Panc1 (cell line): ENCODE measurements around the gene ZNF23. TPM values are rescaled to one million over a fixed set of nuclear protein-coding genes. Genes with fewer than 3 reads are reported as not detected.

Experiments
- ATAC-seq: fragments of 200-7000 bp; cut with Tn5 transposase; 2 replicates; pipeline ENCODE4 v1.9.1; 2020; ENCODE audit warnings: mild to moderate bottlenecking, moderate library complexity
- BruUV-seq: library from RNA; stranded (reverse); fragments of 400-500 nt; replicated peaks from 2 replicates; lab custom pipeline; 2021; lab: Mats Ljungman, UMichigan
- CTCF ChIA-PET: fragments of 300-600 bp; sonication (Branson Sonifier 250); formaldehyde crosslinking; loops from one replicate; lab custom pipeline; 2022; ENCODE audit warnings: antibody characterized with exemption; lab: Charles Lee
- POLR2A ChIA-PET: fragments of 300-600 bp; sonication (Branson Sonifier 250); formaldehyde crosslinking; loops from one replicate; lab custom pipeline; 2022; ENCODE audit warnings: antibody characterized with exemption; lab: Charles Lee
- DNase-seq: peaks from one replicate; pipeline ENCODE4 v3.0.0-alpha.2; 2010; ENCODE audit warnings: low read depth, low spot score
- H3K27ac ChIP-seq: 2 replicates; pipeline ENCODE4 v1.5.1; 2011; ENCODE audit warnings: mild to moderate bottlenecking, low read length, inconsistent platforms
- H3K27me3 ChIP-seq: fragments of 200-500 bp; sonication (Bioruptor generic); 2 replicates; pipeline ENCODE4 v1.6.0; 2014; ENCODE audit warnings: low read length, inconsistent platforms; ENCODE audit not compliant: control insufficient read depth, insufficient read depth
- H3K36me3 ChIP-seq: fragments of 200-500 bp; sonication (Bioruptor generic); 2 replicates; pipeline ENCODE4 v1.5.1; 2014; ENCODE audit warnings: inconsistent platforms, mild to moderate bottlenecking, low read length, moderate library complexity; ENCODE audit not compliant: control insufficient read depth, insufficient read depth
- H3K4me1 ChIP-seq: 2 replicates; pipeline ENCODE4 v1.5.1; 2011; ENCODE audit warnings: inconsistent platforms, mild to moderate bottlenecking, low read length, moderate library complexity; ENCODE audit not compliant: control insufficient read depth, insufficient read depth
- H3K4me3 ChIP-seq, 2 experiments: 2 replicates each; pipeline ENCODE4 v1.5.1; 2011 to 2012; ENCODE audit warnings: low read depth in 2 of 2, low read length in 2 of 2, mild to moderate bottlenecking in 2 of 2, inconsistent platforms in 1 of 2, moderate library complexity in 1 of 2
- H3K9me3 ChIP-seq: fragments of 200-500 bp; sonication (Bioruptor generic); 2 replicates; pipeline ENCODE4 v1.5.1; 2014; ENCODE audit warnings: low read depth, mild to moderate bottlenecking, inconsistent platforms, low read length, moderate library complexity; ENCODE audit not compliant: control insufficient read depth, insufficient read depth
- POLR2AphosphoS5 ChIP-seq: IDR thresholded peaks from 2 replicates; pipeline ENCODE4 v1.6.1; 2012; ENCODE audit warnings: mild to moderate bottlenecking, low read depth, low read length, moderate library complexity
- SIN3A ChIP-seq: IDR thresholded peaks from 2 replicates; pipeline ENCODE4 v1.6.1; 2012; ENCODE audit warnings: low read depth, mild to moderate bottlenecking, low read length, moderate library complexity, borderline replicate concordance; ENCODE audit not compliant: insufficient read depth
- TCF7L2 ChIP-seq: IDR thresholded peaks from 2 replicates; pipeline ENCODE4 v1.6.1; 2011; ENCODE audit warnings: mild to moderate bottlenecking, low read depth, low read length, inconsistent platforms
- in situ Hi-C: cut with HindIII; loops from 2 replicates; pipeline ENCODE4 v1.10.0; 2016; ENCODE audit warnings: low sequenced_read_pairs, low pct_unique_long_range_greater_than_20kb
- intact Hi-C: fragments of 100-400 bp; cut with micrococcal nuclease; formaldehyde crosslinking; loops from one replicate; pipeline ENCODE4 v1.10.0; 2022; ENCODE audit not compliant: unreplicated experiment
- total RNA-seq: library from RNA; stranded (reverse); gene quantifications from one replicate; pipeline ENCODE4 v1.2.1, GENCODE V29; 2021; ENCODE audit not compliant: unreplicated experiment
- TF ChIP-seq, protein P1 (sequence below): fragments of 450-650 bp; IDR thresholded peaks from 2 replicates; pipeline ENCODE4 v1.5.1; 2017; ENCODE audit warnings: mild to moderate bottlenecking
- TF ChIP-seq, protein P2 (sequence below), 2 experiments: IDR thresholded peaks; 2 replicates each; pipeline ENCODE4 v1.6.1; 2011 to 2012; ENCODE audit warnings: low read depth in 2 of 2, control low read depth in 1 of 2, low read length in 1 of 2, mild to moderate bottlenecking in 1 of 2, moderate library complexity in 1 of 2; ENCODE audit not compliant: insufficient read depth in 1 of 2

The ZNF23 gene
- total RNA-seq, 1 experiment from 2014 or later, result 5.2 TPM

DNA sequence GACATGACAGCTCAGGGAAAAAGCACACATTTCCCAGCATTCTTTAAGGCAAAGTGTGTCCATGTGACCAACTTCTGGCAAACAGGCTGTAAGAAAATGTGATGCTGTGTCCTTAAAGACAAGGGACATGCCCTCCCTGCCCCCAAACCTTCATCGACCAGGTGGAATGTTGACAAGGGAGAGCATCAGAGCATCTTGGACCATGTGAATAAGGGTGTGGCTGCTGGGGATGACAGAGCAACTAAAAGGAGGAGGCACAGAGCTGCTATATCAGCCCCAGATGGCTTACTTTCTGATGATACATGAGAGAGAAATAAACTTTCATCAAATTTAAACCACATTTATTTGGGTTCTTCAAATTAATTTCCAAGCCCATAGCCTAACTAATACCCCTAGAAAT lies 2.2 kb upstream of the ZNF23 start:
- no peak for DNase-seq
- peaks cover 2% of the 10 kb centered on the region; the same call in 1 of the 2 replicates for H3K9me3 ChIP-seq
- H3K4me3 ChIP-seq, result no peak overlapping the region
- in situ Hi-C loops (no loop called here), intact Hi-C loops (no loop called here)
- no peak for ATAC-seq
- BruUV-seq, result no TSS peak
- no peaks in the 10 kb centered on the region; the same call in 1 of the 2 replicates for H3K4me1 ChIP-seq
- no peak overlapping the region for H3K27ac ChIP-seq
- ChIA-PET CTCF (interaction anchor here (0.6 kb wide), 1 partner anchor 35 kb away, joined by 3 read pairs; no protein-coding TSS in a partner anchor), POLR2A (interaction anchor here (0.5 kb wide), 1 partner anchor 690 kb away, joined by 4 read pairs; no protein-coding TSS in a partner anchor)
- TF ChIP-seq, protein P1, sequence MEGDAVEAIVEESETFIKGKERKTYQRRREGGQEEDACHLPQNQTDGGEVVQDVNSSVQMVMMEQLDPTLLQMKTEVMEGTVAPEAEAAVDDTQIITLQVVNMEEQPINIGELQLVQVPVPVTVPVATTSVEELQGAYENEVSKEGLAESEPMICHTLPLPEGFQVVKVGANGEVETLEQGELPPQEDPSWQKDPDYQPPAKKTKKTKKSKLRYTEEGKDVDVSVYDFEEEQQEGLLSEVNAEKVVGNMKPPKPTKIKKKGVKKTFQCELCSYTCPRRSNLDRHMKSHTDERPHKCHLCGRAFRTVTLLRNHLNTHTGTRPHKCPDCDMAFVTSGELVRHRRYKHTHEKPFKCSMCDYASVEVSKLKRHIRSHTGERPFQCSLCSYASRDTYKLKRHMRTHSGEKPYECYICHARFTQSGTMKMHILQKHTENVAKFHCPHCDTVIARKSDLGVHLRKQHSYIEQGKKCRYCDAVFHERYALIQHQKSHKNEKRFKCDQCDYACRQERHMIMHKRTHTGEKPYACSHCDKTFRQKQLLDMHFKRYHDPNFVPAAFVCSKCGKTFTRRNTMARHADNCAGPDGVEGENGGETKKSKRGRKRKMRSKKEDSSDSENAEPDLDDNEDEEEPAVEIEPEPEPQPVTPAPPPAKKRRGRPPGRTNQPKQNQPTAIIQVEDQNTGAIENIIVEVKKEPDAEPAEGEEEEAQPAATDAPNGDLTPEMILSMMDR, result no peak
- TF ChIP-seq, protein P2, sequence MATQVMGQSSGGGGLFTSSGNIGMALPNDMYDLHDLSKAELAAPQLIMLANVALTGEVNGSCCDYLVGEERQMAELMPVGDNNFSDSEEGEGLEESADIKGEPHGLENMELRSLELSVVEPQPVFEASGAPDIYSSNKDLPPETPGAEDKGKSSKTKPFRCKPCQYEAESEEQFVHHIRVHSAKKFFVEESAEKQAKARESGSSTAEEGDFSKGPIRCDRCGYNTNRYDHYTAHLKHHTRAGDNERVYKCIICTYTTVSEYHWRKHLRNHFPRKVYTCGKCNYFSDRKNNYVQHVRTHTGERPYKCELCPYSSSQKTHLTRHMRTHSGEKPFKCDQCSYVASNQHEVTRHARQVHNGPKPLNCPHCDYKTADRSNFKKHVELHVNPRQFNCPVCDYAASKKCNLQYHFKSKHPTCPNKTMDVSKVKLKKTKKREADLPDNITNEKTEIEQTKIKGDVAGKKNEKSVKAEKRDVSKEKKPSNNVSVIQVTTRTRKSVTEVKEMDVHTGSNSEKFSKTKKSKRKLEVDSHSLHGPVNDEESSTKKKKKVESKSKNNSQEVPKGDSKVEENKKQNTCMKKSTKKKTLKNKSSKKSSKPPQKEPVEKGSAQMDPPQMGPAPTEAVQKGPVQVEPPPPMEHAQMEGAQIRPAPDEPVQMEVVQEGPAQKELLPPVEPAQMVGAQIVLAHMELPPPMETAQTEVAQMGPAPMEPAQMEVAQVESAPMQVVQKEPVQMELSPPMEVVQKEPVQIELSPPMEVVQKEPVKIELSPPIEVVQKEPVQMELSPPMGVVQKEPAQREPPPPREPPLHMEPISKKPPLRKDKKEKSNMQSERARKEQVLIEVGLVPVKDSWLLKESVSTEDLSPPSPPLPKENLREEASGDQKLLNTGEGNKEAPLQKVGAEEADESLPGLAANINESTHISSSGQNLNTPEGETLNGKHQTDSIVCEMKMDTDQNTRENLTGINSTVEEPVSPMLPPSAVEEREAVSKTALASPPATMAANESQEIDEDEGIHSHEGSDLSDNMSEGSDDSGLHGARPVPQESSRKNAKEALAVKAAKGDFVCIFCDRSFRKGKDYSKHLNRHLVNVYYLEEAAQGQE (IDR thresholded peaks at IDR 0.05; ENCODE audit: insufficient read depth in 1 of 2, low read depth in 2 of 2, low read length in 1 of 2), result no peak
- TF ChIP-seq SIN3A (no peak), POLR2AphosphoS5 (no peak), TCF7L2 (no peak)
- peaks cover 8% of the 10 kb centered on the region; the same call in 1 of the 2 replicates for H3K36me3 ChIP-seq
- H3K27me3 ChIP-seq, result no peaks in the 10 kb centered on the region

DNA sequence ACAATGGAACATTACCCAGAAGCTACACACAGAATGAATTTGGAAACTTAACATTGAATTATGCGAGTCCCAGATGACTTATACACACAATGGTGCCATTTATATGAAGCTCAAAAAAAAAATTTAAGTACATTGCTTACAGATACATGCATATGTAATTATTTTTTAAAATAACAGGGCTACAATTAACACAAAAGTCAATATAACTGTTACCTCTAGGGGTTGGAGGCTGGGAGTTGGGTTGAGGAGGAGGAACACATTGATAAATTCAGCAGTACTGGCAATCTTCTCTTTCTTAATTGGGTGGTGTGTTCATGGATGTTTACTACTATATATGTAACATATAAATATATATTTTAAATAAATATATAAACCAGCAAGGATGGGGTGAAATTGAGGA lies 1.1 kb downstream of the ZNF23 start:
- ATAC-seq (no peak), DNase-seq (no peak)
- Histone ChIP-seq H3K4me3 (peak overlapping the region; percentile 89 to 92; a peak in 3 of 4 replicates), H3K4me1 (no peaks in the 10 kb centered on the region; the same call in 1 of the 2 replicates), H3K36me3 (peaks cover 8% of the 10 kb centered on the region; the same call in 1 of the 2 replicates), H3K27ac (no peak overlapping the region), H3K27me3 (no peaks in the 10 kb centered on the region), H3K9me3 (peaks cover 2% of the 10 kb centered on the region; the same call in 1 of the 2 replicates)
- no TSS peak for BruUV-seq
- intact Hi-C loops, result no loop called here
- ChIA-PET CTCF (no interaction called here), POLR2A (interaction anchor here (0.7 kb wide), 1 partner anchor 23 kb away, joined by 3 read pairs; no protein-coding TSS in a partner anchor)
- TF ChIP-seq SIN3A, result no peak
- TF ChIP-seq, protein P2 (IDR thresholded peaks at IDR 0.05; ENCODE audit: insufficient read depth in 1 of 2, low read depth in 2 of 2, low read length in 1 of 2), result no peak
- no peak for TF ChIP-seq TCF7L2
- TF ChIP-seq, protein P1, result no peak
- TF ChIP-seq POLR2AphosphoS5, result no peak
- in situ Hi-C loops, result no loop called here
